GM15510 (cell line): ENCODE data around the gene RTN4R.

ENCODE experiments used
- POLR2A ChIP-seq: IDR thresholded peaks from 3 replicates; pipeline ENCODE4 v1.6.1; 2011; ENCODE audit warnings: borderline replicate concordance; ENCODE audit not compliant: insufficient read length; ENCODE audit errors: extremely low read depth

The RTN4R gene

GRCh38 chr22:20228055-20228938 is 39.8 kb downstream of the RTN4R start:
- no peak for TF ChIP-seq POLR2A

DNA sequence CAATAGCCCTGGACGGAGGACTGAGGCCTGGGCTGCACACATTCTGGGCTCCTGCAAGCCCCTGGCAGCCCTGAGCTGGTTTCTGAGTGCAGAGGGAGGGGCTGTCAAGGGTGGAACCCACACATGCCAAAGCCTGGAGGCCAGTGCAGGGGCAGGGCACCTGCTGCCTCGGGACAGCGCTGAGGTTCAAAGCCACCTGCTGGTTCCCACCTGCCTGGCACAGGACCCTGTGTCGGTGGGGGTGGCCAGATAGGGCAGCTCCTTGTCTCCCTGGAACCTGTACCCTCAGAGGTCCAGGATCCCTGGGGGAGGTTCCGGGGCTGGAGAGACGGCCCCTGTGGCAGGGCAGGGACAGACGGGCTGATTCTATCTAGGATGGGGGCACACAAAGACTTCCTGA is 40.8 kb downstream of the RTN4R start:
- no peak for TF ChIP-seq POLR2A

DNA sequence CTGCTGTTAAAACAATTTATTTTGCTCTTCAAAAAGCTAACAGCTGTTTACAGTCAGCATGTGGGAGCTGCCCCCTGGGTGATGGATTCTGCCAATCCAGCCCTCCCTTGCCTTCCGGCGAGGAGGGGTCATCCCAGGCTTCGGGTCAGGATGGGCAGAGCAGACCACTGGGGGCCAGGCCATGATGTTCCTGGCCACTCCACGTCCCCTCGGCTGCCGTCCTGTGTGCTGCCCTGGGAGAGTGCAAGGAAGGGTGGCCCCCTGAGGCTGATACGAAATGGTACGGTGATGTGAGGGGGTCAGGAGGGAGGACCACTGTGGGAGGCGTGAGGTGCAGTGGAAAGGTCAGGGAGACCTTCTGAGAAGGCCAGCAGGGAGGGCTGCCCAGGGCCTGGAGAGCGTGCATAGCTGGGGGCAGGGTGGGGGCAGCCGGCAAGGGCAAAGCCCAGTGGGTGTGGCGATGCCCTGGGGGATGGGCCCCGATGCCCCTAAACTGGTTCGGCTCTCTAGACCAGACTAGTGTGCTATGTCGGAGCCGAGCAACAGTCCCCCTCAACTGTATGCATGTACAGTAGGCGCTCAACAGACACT is 41.3 kb downstream of the RTN4R start:
- no peak for TF ChIP-seq POLR2A

GRCh38 chr22:20226077-20226716 is 41.9 kb downstream of the RTN4R start:
- TF ChIP-seq POLR2A, result no peak

GRCh38 chr22:20225693-20225966 is 42.5 kb downstream of the RTN4R start:
- TF ChIP-seq POLR2A, result no peak

- TF ChIP-seq POLR2A, result no peak
Measured at GRCh38 chr22:20224917-20225692, 43.0 kb downstream of the RTN4R start.

- no peak for TF ChIP-seq POLR2A
Measured at GRCh38 chr22:20224256-20224626, 43.9 kb downstream of the RTN4R start.

DNA sequence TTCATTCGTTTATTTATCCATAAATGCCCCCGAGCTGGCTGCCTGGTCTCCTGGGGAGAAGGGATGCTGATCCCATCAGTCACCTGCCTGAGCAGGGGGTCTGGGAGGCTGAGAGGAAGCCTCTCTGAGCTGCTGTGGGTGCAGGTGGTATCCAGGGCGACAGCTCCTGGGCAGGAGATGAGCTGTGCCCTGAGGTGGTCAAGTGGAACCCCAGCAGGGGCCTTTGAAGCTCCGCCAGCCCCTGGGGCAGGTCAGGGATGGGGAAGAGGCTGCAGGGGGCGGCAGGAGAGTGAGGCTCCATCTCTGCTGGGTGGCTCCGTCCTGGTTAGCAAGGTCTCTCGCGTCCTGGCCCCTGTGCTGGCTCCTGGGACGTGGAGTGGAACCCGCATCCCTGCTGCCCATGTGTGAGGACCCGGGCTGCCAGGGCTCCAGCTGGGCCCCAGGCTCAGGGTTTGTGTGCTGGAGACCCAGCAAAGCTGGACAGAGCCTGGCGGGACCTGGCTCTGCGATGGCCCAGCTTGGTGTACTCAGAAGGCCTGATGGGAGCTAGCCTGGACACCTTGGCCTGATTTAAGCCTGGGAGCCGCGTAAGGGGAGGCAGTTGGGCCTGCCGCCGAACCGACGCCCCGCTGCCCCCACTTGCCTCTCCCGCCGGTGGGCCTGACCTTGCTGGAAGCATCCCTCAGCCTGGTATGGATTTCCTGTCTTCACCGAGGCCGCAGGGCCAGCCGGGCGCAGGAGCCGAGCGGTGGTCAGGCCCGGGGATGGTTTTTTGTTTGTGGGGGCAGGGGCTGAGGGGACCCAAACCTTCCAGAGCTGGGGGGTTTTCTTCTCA is 44.5 kb downstream of the RTN4R start:
- no peak for TF ChIP-seq POLR2A

- no peak for TF ChIP-seq POLR2A
Measured at GRCh38 chr22:20222764-20223420, 45.2 kb downstream of the RTN4R start.

DNA sequence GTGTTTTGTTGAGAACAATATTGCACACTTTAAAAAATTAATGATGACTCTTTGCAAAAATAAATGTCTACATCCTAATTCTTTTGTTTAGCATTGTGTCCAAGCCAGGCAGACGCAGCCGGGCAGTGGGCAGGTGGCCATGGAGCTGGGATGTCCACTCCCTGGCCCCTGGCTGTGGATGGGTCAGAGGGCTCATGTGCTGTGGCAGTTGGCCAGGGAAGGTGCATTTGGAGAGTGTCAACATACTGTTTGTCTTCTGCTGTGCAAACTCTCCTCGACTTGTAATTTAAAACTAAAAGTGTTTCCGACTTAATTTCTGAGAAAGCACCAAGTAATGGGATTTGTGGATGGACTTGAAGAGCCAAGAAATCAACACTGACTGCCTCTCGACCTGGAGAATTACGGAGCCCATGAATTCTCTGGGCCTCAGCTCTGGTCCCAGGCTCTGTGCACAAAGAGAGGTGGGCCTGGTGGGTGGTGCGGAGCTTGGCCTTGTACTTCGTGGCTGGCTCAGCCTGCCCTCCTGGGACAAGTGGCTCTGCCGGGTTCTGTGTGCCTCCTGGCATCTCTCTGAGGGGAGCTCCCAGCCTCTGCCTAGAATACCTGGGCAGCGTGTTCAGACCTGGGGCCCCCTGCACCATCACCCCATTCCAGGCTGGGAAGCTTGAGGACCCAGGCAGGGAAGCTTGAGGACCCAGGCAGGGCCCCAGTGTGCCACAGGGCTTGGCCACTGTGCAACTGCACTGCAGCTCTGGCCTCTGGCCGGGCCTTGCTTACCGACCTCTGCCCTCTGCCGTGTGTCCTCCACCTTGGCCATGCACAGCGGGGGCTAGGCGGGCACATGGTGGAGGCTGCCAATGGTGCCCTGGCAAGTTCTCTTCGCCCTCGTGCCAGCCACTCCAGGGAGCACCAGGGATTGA is 46.4 kb downstream of the RTN4R start:
- no peak for TF ChIP-seq POLR2A

DNA sequence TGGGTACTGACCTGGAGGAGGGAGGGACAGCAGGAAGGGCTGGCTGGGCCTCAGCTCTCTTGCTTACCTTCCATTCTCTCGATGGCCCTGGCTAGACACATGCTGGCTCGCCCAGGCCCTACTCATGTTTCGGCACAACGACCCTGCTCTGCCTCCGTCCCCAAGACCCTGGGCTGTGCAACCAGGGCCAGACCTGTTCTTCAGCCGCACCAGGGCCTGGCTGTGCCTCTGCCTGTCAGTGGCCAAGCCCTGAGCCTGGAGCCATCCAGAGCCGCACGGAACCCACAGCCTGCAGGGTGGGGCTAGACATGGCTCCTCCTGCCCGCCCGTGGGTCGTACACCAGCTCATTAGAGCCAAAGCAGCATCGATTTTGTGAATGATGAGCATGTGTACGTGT is 47.5 kb downstream of the RTN4R start:
- no peak for TF ChIP-seq POLR2A

DNA sequence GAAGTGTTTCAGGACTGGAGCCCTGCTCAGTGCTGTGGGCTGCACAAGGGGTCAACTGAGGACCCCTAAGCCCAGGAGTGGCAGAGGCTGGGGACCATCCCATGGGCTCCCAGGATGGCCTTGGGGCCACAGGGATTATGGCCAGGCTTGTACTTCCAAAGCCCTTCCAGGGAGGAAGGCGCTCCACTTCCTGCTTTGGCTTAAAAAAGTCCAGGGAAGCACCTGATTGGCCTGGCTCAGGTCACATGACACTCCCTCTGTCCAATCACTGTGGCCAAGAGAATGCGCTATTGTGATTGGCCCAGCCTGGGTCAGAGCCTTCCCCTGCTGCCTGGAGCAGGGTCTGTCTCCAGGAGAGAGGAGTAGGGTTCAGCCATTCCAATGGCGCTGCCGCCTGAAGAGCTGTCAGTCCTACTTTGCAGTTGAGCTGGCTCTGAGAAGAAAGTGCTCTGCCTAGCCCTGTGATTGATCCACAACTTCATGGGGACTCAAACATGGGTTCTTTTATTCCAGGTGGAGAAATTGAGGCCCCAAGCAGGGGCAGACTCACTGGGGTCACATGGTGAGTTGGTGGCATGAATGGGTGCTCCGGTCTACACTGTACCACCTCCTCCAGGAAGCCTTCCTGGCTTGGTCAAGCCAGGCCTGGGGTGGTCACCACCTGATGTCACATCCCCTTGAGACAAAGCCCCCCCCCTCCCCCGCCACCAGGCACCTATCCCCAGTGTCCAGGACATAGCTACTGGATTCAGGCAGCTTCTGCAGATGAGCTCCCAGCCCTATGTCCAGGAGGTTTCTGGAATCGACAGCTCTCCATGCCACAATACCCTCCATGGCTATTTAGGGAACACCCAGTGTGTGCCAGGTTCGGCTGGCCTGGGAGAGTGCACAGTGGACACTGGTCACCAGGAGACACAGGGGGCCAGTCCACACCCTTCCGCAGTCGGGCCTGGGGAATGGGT is 48.2 kb downstream of the RTN4R start:
- no peak for TF ChIP-seq POLR2A
